Cortex of kidney (tissue), 1 donor: ENCODE results near the gene RABEP1.
"Not testable (repeated sequence)": the region's sequence is repeated elsewhere in the genome, so short reads cannot be mapped to it uniquely, and the experiment has no call there.

Source experiments
- DNase-seq: peaks from one replicate; lab custom pipeline; 2025; lab: John Stamatoyannopoulos, UW

The RABEP1 gene, protein sequence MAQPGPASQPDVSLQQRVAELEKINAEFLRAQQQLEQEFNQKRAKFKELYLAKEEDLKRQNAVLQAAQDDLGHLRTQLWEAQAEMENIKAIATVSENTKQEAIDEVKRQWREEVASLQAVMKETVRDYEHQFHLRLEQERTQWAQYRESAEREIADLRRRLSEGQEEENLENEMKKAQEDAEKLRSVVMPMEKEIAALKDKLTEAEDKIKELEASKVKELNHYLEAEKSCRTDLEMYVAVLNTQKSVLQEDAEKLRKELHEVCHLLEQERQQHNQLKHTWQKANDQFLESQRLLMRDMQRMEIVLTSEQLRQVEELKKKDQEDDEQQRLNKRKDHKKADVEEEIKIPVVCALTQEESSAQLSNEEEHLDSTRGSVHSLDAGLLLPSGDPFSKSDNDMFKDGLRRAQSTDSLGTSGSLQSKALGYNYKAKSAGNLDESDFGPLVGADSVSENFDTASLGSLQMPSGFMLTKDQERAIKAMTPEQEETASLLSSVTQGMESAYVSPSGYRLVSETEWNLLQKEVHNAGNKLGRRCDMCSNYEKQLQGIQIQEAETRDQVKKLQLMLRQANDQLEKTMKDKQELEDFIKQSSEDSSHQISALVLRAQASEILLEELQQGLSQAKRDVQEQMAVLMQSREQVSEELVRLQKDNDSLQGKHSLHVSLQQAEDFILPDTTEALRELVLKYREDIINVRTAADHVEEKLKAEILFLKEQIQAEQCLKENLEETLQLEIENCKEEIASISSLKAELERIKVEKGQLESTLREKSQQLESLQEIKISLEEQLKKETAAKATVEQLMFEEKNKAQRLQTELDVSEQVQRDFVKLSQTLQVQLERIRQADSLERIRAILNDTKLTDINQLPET

DNA sequence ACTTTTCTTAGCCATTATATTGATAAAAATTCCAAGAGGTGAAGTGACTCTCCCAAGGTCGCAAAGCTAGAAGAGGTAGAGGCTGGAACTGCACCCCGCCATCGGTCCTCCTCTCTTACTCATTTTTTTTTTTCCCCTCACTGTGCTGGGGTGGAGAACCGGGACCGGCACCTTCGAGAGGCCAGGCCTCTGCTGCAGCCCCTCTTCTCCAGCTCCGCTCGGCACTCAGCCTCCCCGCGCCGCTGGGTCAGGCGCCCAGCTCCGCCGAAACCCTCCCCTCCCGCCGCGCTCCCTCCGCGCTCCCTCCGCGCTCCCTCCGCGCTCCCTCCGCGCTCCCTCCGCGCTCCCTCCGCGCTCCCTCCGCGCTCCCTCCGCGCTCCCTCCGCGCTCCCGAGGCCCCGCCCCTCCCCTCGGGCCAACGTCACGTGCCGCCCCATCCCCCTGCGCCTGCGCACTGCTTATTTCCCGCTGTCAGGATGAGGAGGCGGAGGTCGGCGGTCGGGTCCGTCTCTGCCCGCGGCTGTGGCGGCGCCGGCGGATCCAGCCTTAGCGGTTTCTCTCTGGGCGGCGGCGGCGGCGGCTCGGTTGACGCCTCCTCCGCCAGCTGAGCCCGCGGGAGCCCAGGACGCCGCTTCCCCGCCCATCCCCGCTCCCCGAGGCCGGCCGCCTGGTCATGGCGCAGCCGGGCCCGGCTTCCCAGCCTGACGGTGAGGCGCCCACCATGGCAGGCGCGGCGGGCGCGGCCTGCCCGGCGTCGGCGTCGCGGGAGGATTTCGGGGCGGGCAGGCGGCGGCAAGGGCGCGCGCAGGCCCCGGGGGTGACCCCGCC lies at the start of gene RABEP1:
Gene RABEP1, plus strand, starts transcription at position 471 of the 828 bp plus-strand sequence. Its CDS starts 203 bp downstream, at position 674.
- DNase-seq, result peak; percentile 23

DNA sequence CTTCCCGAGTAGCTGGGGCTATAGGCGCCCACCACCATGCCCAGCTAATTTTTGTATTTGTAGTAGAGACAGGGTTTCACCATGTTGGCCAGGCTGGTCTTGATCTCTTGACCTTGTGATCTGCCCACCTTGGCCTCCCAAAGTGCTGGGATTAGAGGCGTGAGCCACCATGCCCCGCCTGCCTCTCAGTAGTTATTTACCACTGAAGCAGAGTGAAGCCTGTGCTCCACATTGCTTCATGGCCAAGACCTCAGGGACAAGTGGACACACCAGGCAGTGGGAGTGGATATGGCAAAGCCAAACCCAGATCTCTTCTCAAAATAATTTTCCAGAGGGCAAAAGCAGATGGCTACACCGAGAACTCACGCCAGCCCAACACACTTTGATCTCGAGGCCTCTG lies 48.6 kb upstream of the RABEP1 start:
- DNase-seq, result not testable (repeated sequence)

DNA sequence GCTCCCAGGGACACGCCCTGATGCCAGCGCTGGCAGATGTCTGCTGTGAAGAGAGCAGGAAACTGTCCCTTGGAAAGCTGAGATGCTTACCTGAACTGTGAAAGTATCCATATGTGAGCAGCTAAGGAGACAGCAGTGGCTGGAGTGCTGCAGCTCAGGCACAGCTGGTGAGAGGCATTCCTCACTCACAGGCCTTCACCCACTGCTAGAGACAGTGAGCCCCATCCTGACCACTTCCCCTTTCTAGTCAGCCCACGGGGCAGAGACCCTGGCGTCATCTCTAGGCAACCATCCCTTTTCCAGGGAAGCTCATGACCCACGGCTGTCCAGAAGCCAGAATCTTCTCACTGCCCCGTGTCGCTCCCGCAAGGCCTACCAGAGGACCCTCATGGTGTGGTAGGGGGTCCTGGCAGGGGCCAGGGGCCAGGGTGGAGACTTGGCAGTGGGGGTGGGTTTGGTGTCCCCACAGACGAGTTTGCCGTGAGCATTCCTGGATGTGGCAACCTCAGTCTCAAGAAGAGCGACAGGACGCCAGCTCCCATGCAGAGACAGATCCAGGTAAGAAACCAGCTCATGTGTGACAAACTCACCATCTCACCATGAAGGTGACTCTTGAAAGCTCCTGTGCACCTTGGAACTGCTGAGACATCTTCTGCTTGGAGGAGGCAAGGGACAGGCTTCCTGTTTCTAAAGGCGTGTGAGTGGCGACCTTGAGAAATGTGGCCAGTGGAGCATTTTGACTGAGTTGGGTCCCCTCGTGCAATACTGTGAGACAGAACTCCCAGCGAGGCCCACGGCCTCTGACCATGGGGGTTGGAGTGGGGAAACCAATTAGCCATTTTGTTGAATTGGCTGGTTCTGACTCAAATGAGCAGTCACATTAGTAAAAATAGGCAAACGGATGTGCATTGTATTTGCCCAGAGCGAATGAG lies 47.2 kb upstream of the RABEP1 start, which contains the start of gene SCIMP:
Gene SCIMP, minus strand, starts transcription at position 216 of the 932 bp plus-strand sequence. Its CDS starts 105 bp downstream, at position 111.
- DNase-seq, result no peak

DNA sequence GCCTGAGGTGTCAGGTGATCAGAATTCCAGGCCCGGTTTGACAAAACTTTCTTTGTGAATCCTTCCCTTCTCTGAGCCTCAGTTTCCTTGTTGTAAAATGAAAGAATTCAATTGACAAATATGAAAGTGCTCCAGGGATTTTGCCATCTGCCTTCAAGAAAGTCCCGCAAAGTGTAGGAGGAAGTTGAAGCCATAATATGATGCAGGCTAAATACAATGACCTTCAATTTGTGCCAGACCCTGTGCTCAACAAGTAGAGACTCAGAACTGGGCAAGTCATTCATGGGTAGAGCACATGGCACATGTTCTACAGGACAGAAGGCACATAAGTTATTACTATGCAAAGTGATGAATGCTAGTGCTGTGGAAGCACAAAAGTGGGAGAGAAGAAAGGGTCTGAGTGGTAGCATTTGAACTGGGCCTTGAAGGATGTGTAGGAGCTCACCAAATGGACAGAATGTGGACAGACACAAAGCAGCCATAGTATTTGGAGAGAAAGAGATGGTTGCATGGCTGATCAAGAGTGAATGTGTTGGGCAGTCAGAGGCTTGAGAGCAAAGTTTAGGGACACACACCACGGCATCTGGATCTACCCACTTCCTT lies 45.0 kb upstream of the RABEP1 start:
- no peak for DNase-seq

DNA sequence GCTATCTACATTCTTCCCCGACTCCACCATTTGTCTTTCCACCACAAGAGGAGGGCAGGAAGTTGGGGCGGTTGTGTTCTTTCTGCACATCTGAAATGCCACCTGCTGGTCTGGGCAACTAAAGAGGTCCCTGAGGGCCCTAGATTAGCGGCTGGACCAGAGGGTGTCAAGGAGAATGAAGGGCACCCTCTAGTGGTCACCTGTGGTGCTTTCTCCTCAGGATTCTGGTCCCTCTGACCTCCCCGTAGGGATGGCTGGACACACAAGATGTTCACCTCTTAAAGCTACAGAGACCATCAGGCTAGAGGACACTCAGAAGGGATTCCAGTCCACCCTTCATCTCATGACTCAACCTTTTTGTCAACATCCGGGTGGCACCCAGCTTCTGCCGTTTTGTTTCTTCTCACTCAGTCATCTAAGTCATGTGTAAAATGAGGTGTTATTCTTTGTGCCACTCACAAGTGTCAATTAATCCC lies 44.5 kb upstream of the RABEP1 start:
- no peak for DNase-seq

DNA sequence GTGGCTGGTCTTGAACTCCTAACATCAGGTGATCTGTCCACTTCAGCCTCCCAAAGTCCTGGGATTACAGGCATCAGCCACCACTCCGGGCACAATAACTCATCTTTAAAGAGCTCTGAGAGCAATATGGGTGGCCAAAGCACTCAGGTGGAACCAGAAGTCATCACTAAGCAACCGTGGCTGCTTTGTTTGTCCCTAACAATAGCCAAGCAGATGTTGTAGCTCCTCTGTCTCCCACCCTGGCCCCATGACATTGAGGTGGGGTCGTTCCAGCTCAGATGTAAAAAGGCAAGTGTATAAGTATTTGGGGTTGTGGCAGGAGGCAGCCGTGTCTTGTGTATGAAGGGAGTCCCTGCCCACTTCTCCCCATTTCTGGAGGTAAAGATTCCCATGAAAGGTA lies 43.8 kb upstream of the RABEP1 start:
- DNase-seq, result no peak

DNA sequence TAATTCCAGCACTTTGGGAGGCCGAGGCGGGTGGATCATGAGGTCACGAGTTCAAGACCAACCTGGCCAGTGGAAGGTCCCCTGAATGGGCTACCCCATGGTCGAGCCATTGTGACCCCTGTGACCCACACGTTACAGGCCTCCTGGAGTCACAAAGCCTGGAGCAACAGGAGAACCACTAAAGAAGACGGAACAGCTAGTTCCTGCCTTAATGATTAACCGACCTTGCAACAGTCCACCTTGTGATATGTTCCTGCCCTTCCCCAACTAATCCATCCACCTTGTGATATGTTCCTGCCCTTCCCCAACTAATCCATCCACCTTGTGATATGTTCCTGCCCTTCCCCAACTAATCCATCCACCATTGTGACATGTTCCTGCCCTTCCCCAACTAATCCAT lies 42.3 kb upstream of the RABEP1 start:
- DNase-seq, result not testable (repeated sequence)

DNA sequence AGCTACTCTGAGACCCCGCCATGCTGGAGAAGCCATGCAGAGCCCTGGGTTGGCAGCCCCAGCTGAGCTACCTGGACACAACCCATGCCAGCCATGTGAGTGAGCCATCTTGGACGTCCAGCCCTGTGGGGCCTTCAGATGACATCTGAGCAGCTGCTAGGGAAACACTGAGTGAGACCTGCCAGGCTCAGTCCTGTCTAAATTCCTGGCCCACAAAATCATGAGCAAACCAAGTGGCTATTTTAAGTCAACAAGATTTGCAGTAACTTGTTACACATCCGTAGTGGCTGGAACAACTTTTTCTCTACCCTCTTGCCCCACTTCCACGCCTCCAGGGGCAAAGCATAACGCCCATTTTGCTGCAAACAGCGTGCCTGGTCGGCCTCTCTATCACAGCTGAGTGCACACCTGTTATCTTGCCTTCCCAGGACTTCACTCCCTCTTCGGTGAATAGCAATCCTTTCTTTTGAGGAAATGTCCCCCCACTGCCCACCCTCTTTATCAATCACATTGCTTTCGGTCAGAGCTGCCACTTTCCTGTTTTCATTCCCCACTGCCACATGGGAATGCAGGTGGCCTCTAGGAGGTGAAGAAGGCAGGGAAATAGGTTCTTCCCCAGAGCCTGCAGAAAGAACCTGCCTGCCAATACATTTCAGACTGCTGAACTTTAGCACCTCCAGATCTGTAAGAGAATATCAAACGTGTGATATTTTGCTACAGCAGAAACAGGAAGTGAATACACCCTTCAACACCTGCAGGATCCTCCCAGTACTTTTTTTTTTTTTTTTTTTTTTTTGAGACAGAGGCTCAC lies 40.0 kb upstream of the RABEP1 start:
- no peak for DNase-seq

DNA sequence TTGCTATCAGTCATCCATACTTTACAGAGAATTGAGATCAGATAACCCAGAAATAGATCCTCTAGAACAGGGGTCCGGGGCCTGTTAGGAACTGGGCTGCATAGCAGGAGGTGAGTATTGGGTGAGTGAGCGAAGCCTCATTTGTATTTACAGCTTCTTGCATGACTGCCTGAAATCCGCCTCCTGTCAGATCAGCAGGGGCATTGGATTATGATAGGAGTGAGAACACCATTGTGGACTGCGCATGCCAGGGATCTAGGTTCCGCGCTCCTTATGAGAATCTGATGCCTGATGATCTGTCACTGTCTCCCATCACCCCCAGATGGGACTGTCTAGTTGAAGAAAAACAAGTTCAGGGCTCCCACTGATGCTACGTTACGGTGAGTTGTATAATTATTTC lies 34.5 kb upstream of the RABEP1 start:
- no peak for DNase-seq

DNA sequence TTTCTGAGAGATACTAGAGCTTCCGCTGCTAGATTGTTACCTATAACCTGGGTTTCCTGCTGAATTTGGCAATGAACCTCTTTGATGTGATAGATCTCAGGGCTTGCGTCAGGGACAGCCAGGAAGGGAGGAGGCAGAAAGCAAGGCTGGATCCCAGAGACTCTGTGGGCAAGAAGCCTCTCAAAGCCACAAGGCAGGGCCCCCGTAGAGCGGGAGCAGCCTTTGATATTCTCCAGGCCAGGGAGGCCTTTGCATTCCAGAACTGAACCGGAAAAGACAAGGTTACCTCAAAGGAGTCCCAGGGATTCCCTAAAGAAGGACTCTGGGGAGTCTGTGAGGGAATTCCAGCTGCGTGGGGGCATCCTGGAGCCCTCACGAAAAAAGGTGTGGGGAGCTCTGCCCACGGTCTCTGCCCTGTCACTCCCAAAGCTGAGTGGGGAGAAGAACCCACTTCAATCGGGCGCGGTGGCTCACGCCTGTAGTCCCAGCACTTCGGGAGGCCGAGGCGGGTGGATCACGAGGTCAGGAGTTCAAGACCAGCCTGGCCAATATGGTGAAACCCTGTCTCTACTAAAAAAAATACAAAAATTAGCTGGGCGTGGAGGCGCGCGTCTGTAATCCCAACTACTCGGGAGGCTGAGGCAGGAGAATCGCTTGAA lies 33.1 kb upstream of the RABEP1 start:
- no peak for DNase-seq

DNA sequence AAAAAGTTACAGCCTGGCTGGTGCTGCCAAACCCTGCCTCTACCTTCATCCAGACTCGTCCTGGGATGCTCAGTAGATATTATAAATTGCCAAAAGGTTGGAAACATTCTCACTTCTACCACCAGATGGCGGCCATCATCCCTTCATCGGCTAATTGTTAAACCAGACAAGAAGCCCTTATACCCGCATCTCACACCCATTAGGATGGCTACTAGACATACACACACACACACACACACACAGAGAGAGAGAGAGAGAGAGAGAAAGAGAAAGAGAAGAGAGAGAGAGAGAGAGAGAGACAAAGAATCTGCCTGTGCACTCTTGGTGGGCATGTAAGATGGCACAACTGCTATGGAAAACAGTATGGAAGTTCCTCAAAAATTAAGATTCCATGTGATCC lies 32.5 kb upstream of the RABEP1 start:
- no peak for DNase-seq

DNA sequence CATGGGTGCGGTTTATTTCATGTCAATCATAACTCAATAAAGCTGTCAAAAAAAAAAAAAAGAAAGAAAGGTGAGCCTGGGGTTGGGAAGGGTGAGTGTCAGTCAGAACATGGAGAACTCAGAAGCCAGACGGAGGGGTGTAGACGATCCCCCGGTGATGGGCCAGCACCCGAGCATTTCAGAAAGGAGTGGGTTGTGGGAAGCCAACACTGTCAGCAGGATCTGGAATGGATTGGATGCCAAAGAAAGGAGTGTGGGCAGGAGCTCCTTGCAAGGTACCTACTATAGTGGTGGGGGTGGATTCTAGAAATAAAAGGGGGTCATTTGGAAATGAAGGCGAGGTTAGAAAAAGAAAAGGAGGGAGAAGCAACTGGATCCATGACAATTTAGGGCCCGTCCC lies 27.7 kb upstream of the RABEP1 start:
- no peak for DNase-seq

DNA sequence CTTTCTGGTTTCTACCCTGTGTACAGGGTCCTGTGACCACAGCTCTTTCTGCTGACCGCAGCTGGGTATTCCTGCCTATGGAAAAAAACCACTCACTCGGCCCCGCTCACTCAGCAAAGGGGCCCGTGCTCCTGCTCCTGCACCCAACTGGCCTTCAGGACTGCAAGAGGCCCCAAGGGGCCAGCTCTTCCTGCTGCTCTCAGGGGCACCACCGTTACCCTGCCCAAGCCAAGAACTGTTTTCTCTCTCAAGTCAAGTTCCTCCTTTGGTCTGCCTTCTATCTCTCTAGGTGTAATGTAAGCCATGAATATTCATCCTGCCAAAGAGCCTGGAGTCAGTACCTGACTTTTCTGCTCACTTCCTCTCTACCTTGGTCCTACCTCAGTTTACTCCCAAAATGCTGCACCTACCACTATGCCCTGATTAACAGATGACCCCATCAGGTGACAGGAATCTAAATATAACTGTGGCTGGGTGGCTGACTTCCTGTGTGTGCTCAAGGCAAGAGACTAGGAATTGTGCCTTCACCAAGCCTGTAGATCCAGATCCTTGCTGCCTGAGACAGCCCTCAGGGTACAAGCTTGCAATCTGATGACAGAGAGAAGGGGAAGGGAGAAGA lies 27.1 kb upstream of the RABEP1 start:
- no peak for DNase-seq

DNA sequence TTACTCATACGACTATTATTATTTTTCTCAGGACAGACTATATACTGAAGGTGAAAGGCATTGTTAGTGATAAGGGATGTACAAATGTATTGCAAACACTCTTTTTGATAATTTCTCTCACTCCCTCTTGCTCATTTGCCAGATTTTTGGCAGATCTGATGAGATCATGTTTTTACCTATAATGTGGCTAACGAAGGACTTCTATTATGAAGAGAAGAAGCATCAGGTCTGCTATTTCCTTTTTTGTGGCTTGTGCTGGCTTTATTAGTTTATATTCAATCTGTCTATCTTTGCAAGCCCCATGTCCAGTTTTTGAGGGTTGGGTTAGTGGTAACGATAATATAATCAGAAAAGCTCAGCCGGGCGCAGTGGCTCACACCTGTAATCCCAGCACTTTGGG lies 25.0 kb upstream of the RABEP1 start:
- no peak for DNase-seq

DNA sequence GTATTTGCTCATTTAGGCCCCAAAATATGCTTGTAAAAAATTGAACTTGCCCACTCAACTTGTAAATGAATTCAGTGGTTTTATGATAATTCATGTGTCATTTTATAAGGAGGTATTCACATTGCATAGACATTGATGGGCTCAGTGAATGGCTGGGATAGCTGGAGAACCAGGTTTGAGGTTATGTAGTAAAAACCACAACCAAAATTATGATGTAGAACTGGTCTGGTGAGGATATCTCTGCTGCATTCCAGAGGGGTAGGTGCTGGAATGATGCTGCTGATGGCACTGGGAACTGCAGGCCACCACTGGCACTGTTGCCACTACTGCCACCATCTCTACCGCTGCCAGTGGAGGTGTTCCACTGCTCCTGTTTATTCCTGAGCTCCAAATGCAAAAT lies 21.5 kb upstream of the RABEP1 start:
- no peak for DNase-seq

DNA sequence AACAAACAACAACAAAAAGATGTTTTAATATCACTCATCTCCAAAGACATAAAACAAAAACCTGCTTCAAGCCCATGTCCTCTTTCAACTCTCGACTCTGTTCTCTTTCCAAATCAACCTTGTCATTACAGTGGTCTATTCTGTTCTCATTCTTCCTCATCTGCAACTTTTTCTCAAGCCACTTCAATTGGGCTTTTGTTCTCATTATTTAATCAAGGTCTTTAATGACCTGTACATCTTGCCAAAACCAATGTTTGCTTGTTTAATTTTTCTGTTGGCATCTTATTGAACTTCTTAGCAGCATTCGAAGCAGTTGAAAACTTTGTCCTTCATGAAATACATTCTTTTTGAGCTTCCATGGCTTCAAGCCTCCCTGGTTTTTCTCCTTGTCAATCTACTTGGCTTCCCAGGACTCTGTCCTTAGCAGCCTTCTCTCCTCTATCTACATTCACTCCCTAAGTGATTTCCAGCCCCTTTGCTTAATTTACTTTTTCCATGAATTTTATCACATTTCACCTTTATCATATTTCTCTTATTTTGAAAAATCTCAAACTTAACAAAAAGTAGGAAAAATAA lies 19.6 kb upstream of the RABEP1 start:
- DNase-seq, result no peak

DNA sequence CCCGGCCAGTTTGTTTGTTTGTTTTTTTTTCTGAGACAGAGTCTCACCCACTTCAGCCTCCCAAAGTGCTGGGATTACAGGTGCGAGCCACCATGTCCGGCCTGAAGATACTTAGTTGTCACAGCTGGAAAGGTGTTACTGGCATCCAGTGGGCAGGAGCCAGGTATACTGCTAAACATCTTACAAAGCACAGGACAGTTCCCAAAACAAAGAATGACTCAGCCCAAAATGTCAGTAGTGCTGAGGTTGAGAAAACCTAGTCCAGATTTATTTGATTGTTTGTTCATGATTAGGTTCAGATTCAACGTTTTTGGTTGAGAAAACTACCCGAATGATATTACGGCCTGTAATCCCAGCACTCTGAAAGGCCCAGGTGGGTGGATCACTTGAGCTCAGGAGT lies 18.6 kb upstream of the RABEP1 start:
- DNase-seq, result no peak

DNA sequence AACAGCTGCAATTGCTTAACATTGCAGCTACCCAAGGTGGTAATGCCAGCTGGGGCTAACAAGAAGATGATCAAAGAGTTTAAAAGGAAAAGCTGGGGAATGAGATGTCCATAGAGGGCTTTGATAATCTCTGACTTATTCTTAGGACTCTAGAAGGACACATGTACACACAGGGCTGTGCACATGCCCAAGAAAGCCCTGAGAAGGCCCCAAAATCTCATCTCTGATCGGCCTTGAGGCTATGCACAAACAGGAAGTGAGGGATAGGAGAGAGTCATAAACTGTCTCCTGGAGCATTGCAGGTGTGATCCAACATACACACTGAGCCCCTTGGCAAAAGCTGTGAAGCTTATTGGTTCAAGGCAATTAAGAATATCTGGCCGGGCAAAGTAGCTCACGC lies 17.2 kb upstream of the RABEP1 start:
- DNase-seq, result no peak
